ENCODE measurements around the gene SELENOP. TPM values are rescaled to one million over a fixed set of nuclear protein-coding genes. Genes with fewer than 3 reads are reported as not detected.

The SELENOP gene
- total and polyA plus RNA-seq, 2 donors (not counting 3 experiments of a cell fraction or from before 2014, with no cell fraction given): 0.22 to 1.5 TPM

- Histone ChIP-seq H3K4me2 (ENCODE audit: insufficient read depth, low read length) (no peak overlapping the region), H3K9me3 (replicated peaks; ENCODE audit: control insufficient read depth, insufficient read depth, low read length) (no peaks in the 10 kb centered on the region), H3K4me1 (ENCODE audit: control insufficient read depth, extremely low read depth, insufficient read depth, low read length) (no peaks in the 10 kb centered on the region), H4K20me1 (replicated peaks; ENCODE audit: control insufficient read depth, extremely low read depth, insufficient read depth, low read length) (no peaks in the 10 kb centered on the region), H3K36me3 (ENCODE audit: control insufficient read depth in 2 of 2, extremely low read depth in 1 of 2, insufficient read depth in 2 of 2, low read length in 2 of 2) (no peaks in the 10 kb centered on the region), H3K79me2 (ENCODE audit: control insufficient read depth, insufficient read depth, low read length) (no peaks in the 10 kb centered on the region), H3K27me3 (ENCODE audit: control insufficient read depth in 2 of 2, insufficient read depth in 2 of 2, low read length in 2 of 2) (no peaks in the 10 kb centered on the region), H2AFZ (ENCODE audit: low read depth, low read length) (no peak overlapping the region), H3K9ac (replicated peaks; ENCODE audit: extremely low read depth, insufficient read depth, low read length) (no peak overlapping the region), H3K27ac (ENCODE audit: insufficient read depth, low read depth, low read length) (no peak overlapping the region), H3K4me3 (replicated peaks in 1 of 3; ENCODE audit: insufficient read depth in 1 of 3, low read depth in 1 of 3, low read length in 3 of 3) (no peak overlapping the region), H3K9me1 (replicated peaks; ENCODE audit: control insufficient read depth, extremely low read depth, insufficient read depth, low read length) (no peaks in the 10 kb centered on the region)
- intact Hi-C loops (cut with micrococcal nuclease) (no loop called here), dilution Hi-C loops (cut with MboI; ENCODE audit: extremely low pct_ligation_motif_present, low sequenced_read_pairs) (no loop called here)
- DNase-seq (ENCODE audit: low read depth, low spot score): no peak
- POLR2A ChIA-PET: no interaction called here
- TF ChIP-seq MYC (IDR thresholded peaks at IDR 0.05; ENCODE audit: low read depth, low read length) (no peak), CTCF (IDR thresholded peaks at IDR 0.05; ENCODE audit: extremely low read depth in 1 of 2, insufficient read depth in 1 of 2, low read depth in 1 of 2, low read length in 2 of 2) (no peak), POLR2A (IDR thresholded peaks at IDR 0.05; ENCODE audit: low read depth, low read length) (no peak), GATA2 (IDR thresholded peaks at IDR 0.05; ENCODE audit: insufficient read depth, insufficient read length, low read depth, low read length) (no peak), FOS (IDR thresholded peaks at IDR 0.05; ENCODE audit: borderline replicate concordance, insufficient read depth, low read length) (no peak), JUN (IDR thresholded peaks at IDR 0.05; ENCODE audit: borderline replicate concordance, insufficient read depth, insufficient read length, low read depth) (no peak), EZH2 (IDR thresholded peaks at IDR 0.05; ENCODE audit: borderline replicate concordance, low read depth, low read length, severe bottlenecking) (no peak), POLR2AphosphoS5 (IDR thresholded peaks at IDR 0.05; ENCODE audit: insufficient read depth, low read depth, low read length) (no peak)
- TF ChIP-seq, protein P1, sequence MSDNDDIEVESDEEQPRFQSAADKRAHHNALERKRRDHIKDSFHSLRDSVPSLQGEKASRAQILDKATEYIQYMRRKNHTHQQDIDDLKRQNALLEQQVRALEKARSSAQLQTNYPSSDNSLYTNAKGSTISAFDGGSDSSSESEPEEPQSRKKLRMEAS (IDR thresholded peaks at IDR 0.05; ENCODE audit: insufficient read depth, insufficient read length): no peak
- no peak for FAIRE-seq
- CTCF ChIA-PET: interaction anchor here (1.4 kb wide), 1 partner anchor 18 kb away, joined by 3 read pairs; no protein-coding TSS in a partner anchor
- no TSS peak for BruUV-seq (replicated peaks)
Observed at GRCh38 chr5:42801516-42802166, 10.1 kb downstream of the SELENOP start.

All from endothelial cell of umbilical vein (primary cell).